Upper lobe of left lung (tissue), 6 donors: ENCODE data around the gene CMSS1. TPM values are rescaled to one million over a fixed set of nuclear protein-coding genes. Genes with fewer than 3 reads are reported as not detected.

ENCODE experiments used
- ATAC-seq, 2 donors: fragments of 200-7000 bp; cut with Tn5 transposase; one replicate each; pipeline ENCODE4 v1.9.1; 2022; ENCODE audit warnings: mild to moderate bottlenecking in 2 of 2, moderate library complexity in 2 of 2; ENCODE audit not compliant: low FRiP score in 2 of 2
- DNase-seq, 2 donors: peaks; one replicate each; pipeline ENCODE4 v3.0.0-alpha.2; 2019 to 2020
- H3K27ac ChIP-seq, 4 donors: fragments of 200-600 bp; sonication (generic); one replicate each; pipeline ENCODE4 v1.5.1; 2016 to 2019
- H3K27me3 ChIP-seq, 4 donors: fragments of 200-600 bp; sonication (generic); one replicate each; pipeline ENCODE4 v1.5.1; 2017 to 2019
- H3K36me3 ChIP-seq, 4 donors: fragments of 200-600 bp; sonication (generic); one replicate each; pipeline ENCODE4 v1.5.1; 2016 to 2019
- H3K4me1 ChIP-seq, 4 donors: fragments of 200-600 bp; sonication (generic); one replicate each; pipeline ENCODE4 v1.5.1; 2018 to 2019
- H3K4me3 ChIP-seq, 4 donors: fragments of 200-600 bp; sonication (generic); one replicate each; pipeline ENCODE4 v1.5.1; 2017 to 2019; ENCODE audit warnings: mild to moderate bottlenecking in 2 of 4, moderate library complexity in 1 of 4
- H3K9me3 ChIP-seq, 4 donors: fragments of 200-600 bp; sonication (generic); one replicate each; pipeline ENCODE4 v1.5.1; 2018 to 2019
- EP300 ChIP-seq, 4 donors: sonication (generic); formaldehyde crosslinking; IDR thresholded peaks; one replicate each; pipeline ENCODE4 v1.5.1; 2017; ENCODE audit warnings: antibody characterized with exemption in 4 of 4, control low read depth in 2 of 4
- POLR2A ChIP-seq, 4 donors: fragments of 450-650 bp; IDR thresholded peaks; one replicate each; pipeline ENCODE4 v1.5.1; 2016 to 2017; ENCODE audit warnings: antibody characterized with exemption in 4 of 4, mild to moderate bottlenecking in 2 of 4
- POLR2AphosphoS5 ChIP-seq, 2 donors: sonication (generic); formaldehyde crosslinking; IDR thresholded peaks; one replicate each; pipeline ENCODE4 v1.5.1; 2017; ENCODE audit warnings: antibody characterized with exemption in 2 of 2
- WGBS, 2 donors: methylation state at CpG; one replicate each; pipeline ENCODE4 v1.1.5; 2017 to 2018; 5-methylcytosine and 5-hydroxymethylcytosine counted together
- total RNA-seq, 6 donors: library from RNA; depleted of rRNA in 4 of 6; stranded (reverse); fragments of >200 nt in 4 of 6; gene quantifications; one replicate each; pipeline versions ENCODE4 v1.1.0 to v1.2.1, GENCODE V29; 2016 to 2021
- TF ChIP-seq, protein P1 (sequence below), 6 experiments: fragments of 450-650 bp in 4 of 6; fragments of 200-600 bp in 2 of 6; sonication (generic) in 2 of 6; IDR thresholded peaks; one replicate each; pipeline ENCODE4 v1.5.1; 2016 to 2019; ENCODE audit warnings: antibody characterized with exemption in 6 of 6
- donor health status: DM: no; HTN: no; CAD: no; lungs with moderate emphysema.
- donor health status: DM: no; HTN: yes; CAD: no; lungs with severe emphysema.

CMSS1 gene
- total RNA-seq, 6 donors from 2014 or later: 4.0 to 21.1 (median 12.0) TPM

DNA sequence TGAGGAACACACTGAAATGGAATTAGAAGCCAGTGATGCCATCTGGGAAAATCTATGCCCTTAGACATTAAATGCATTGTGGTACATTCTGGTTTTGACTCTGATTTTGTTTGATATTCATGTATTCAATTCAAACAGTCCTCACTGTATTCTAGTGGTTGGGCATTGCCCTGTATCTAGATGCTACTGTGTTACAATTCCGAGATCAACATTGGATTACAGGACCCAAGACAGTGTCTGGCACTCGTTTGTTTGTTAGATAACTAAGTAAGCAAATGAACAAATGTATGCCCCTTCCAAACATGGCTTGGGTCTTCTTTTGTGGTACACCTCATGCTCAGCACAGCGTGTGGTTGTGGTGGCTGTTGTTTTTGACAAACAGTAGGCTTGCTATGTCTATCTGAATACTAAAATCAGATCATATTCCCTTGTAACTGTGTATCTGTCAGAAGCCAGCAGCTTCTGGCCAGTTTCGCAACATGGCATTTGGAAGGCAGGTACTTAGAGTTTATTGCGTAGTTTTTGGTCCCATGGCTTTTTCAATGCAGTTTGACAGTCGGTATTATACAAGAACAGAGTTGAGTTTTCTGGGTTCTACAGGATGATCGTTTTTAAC, 290.9 kb downstream of the CMSS1 start:
- ATAC-seq (no peak), DNase-seq (no peak)
- Histone ChIP-seq H3K27ac (no peak overlapping the region), H3K4me3 (no peak overlapping the region), H3K9me3 (no peaks in the 10 kb centered on the region), H3K4me1 (peaks cover 8 to 39% (median 20%) of the 10 kb centered on the region in 4 donors), H3K36me3 (no peaks in the 10 kb centered on the region), H3K27me3 (no peaks in the 10 kb centered on the region)
- WGBS, 2 donors: 85 to 90% methylated on average over 7 of the region's 7 CpGs
- TF ChIP-seq, protein P1, sequence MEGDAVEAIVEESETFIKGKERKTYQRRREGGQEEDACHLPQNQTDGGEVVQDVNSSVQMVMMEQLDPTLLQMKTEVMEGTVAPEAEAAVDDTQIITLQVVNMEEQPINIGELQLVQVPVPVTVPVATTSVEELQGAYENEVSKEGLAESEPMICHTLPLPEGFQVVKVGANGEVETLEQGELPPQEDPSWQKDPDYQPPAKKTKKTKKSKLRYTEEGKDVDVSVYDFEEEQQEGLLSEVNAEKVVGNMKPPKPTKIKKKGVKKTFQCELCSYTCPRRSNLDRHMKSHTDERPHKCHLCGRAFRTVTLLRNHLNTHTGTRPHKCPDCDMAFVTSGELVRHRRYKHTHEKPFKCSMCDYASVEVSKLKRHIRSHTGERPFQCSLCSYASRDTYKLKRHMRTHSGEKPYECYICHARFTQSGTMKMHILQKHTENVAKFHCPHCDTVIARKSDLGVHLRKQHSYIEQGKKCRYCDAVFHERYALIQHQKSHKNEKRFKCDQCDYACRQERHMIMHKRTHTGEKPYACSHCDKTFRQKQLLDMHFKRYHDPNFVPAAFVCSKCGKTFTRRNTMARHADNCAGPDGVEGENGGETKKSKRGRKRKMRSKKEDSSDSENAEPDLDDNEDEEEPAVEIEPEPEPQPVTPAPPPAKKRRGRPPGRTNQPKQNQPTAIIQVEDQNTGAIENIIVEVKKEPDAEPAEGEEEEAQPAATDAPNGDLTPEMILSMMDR (IDR thresholded peaks at IDR 0.05): no peak
- TF ChIP-seq EP300 (IDR thresholded peaks at IDR 0.05) (no peak), POLR2A (IDR thresholded peaks at IDR 0.05) (no peak), POLR2AphosphoS5 (IDR thresholded peaks at IDR 0.05) (no peak)

DNA sequence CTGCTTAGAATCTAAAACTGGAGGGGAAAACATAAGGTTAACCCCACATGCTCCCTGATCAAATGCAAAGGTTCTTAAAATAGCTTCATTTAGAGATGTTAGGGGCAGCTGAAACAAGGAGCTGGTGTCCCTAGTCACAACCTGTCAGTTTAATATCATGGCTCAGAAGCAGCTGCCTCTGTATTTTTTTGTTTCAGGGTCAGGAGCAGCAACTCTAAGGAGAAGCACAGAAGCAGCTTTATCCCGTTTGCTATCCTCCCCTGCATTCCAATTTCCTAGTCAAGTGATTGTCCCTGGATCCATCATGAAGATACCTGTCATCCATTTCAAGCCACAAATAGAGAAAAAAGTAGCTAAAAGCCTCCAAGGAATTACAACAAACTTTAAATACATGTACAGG, 292.5 kb downstream of the CMSS1 start:
- TF ChIP-seq POLR2A (IDR thresholded peaks at IDR 0.05) (no peak), POLR2AphosphoS5 (IDR thresholded peaks at IDR 0.05) (no peak), EP300 (IDR thresholded peaks at IDR 0.05) (no peak)
- TF ChIP-seq, protein P1 (IDR thresholded peaks at IDR 0.05): no peak

DNA sequence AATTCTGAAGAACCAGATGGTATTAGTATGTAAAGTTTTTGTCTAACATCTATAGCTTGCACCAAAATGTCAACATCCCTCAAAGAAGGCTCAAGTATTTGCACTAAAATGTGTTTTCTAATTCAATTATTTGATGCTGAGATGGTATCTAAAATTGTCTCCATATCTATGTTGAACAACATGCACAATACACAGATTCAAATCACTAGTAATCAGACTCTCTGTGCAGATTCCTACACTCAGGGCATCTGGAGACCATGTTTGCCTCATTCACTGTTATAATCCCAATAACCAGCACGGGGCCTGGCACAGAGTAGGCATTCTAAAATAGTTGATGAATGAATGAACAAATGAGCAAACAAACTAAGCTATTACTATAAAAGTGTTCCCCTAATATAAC, 294.1 kb downstream of the CMSS1 start:
- WGBS, 2 donors: 92 to 95% methylated on average over 1 of the region's 1 CpG

More for the DNA sequence above, 292.5 kb downstream of the CMSS1 start:
- H3K4me1 ChIP-seq: peaks cover 3 to 26% (median 13%) of the 10 kb centered on the region in 4 donors
- WGBS, 2 donors: 75 to 93% methylated on average over 1 of the region's 1 CpG
- DNase-seq (no peak), ATAC-seq (no peak)
- no peak overlapping the region for H3K4me3 ChIP-seq
- no peaks in the 10 kb centered on the region for H3K27me3 ChIP-seq
- H3K9me3 ChIP-seq: no peaks in the 10 kb centered on the region
- no peak overlapping the region for H3K27ac ChIP-seq
- H3K36me3 ChIP-seq: no peaks in the 10 kb centered on the region

DNA sequence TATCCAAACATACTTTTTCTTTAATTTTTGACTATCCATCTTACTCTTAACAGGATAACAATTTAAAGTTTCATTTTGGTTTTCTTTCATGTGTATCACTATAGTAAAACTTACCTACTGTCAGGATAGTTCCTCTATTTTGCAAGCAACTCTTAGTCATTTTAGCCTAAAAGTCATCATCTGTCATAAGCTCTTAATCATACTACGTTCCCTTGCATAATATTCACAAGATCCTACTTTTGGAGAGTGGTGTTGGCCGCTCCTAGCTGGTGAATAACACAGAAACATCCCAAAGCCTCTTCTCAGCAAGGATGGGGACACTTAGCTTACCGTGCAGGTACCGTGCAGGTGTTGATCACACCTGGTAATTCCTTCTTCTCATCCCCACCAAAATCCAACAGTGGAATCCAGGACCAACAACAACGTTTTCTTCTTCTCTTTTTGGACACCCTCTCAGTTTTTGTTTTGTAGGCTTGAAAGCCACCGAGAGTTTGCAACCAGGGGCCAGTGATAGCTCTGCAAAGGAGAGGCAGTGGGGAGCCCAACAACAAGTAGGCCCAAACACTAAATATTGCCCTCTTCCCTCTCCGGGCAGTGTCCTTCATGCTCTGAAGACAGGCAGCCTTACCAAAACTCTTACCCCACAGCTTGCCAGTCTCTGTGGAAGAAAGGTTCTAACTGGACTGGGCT, 296.2 kb downstream of the CMSS1 start:
- no peak for ATAC-seq
- Histone ChIP-seq H3K36me3 (no peaks in the 10 kb centered on the region), H3K4me3 (no peak overlapping the region), H3K4me1 (peaks cover 0 to 4% (median 0%) of the 10 kb centered on the region in 4 donors), H3K9me3 (no peaks in the 10 kb centered on the region), H3K27ac (no peak overlapping the region), H3K27me3 (no peaks in the 10 kb centered on the region)
- 88 to 89% methylated on average over 7 of the region's 7 CpGs for WGBS, 2 donors
- TF ChIP-seq, protein P1 (IDR thresholded peaks at IDR 0.05): no peak
- TF ChIP-seq POLR2AphosphoS5 (IDR thresholded peaks at IDR 0.05) (no peak), EP300 (IDR thresholded peaks at IDR 0.05) (no peak), POLR2A (IDR thresholded peaks at IDR 0.05) (no peak)
- DNase-seq: no peak

More for the DNA sequence above, 294.1 kb downstream of the CMSS1 start:
- ATAC-seq: no peak
- H3K27ac ChIP-seq: no peak overlapping the region
- no peaks in the 10 kb centered on the region for H3K9me3 ChIP-seq
- DNase-seq: no peak
- TF ChIP-seq, protein P1 (IDR thresholded peaks at IDR 0.05): no peak
- TF ChIP-seq EP300 (IDR thresholded peaks at IDR 0.05) (no peak), POLR2A (IDR thresholded peaks at IDR 0.05) (no peak), POLR2AphosphoS5 (IDR thresholded peaks at IDR 0.05) (no peak)
- no peaks in the 10 kb centered on the region for H3K36me3 ChIP-seq
- peaks cover 0 to 11% (median 7%) of the 10 kb centered on the region in 4 donors for H3K4me1 ChIP-seq
- H3K4me3 ChIP-seq: no peak overlapping the region
- no peaks in the 10 kb centered on the region for H3K27me3 ChIP-seq
